Stomach smooth muscle (tissue), 2 donors: ENCODE data around the gene DUOX1.

ENCODE experiments used
- H3K27ac ChIP-seq: one replicate; pipeline ENCODE4 v1.7.0; 2013; ENCODE audit warnings: mild to moderate bottlenecking, low read length, inconsistent platforms
- H3K27me3 ChIP-seq, 2 donors: one replicate each; pipeline ENCODE4 v1.7.0; 2013; ENCODE audit warnings: low read length in 2 of 2; ENCODE audit not compliant: insufficient read depth in 2 of 2, control insufficient read depth in 1 of 2
- H3K36me3 ChIP-seq, 2 donors: one replicate each; pipeline ENCODE4 v1.7.0; 2013; ENCODE audit warnings: low read length in 2 of 2; ENCODE audit not compliant: control insufficient read depth in 2 of 2, insufficient read depth in 2 of 2
- H3K4me1 ChIP-seq: one replicate; pipeline ENCODE4 v1.7.0; 2013; ENCODE audit warnings: low read length; ENCODE audit not compliant: control insufficient read depth, insufficient read depth
- H3K4me3 ChIP-seq, 2 donors: one replicate each; pipeline ENCODE4 v1.7.0; 2013; ENCODE audit warnings: low read length in 2 of 2
- H3K9ac ChIP-seq, 2 donors: one replicate each; pipeline ENCODE4 v1.7.0; 2013; ENCODE audit warnings: low read length in 2 of 2, mild to moderate bottlenecking in 1 of 2
- H3K9me3 ChIP-seq, 2 donors: one replicate each; pipeline ENCODE4 v1.7.0; 2013; ENCODE audit warnings: low read length in 2 of 2; ENCODE audit not compliant: control insufficient read depth in 2 of 2
- donor health status: healthy.
- donor health status: Pancreatic carcinoma.

Gene DUOX1

DNA sequence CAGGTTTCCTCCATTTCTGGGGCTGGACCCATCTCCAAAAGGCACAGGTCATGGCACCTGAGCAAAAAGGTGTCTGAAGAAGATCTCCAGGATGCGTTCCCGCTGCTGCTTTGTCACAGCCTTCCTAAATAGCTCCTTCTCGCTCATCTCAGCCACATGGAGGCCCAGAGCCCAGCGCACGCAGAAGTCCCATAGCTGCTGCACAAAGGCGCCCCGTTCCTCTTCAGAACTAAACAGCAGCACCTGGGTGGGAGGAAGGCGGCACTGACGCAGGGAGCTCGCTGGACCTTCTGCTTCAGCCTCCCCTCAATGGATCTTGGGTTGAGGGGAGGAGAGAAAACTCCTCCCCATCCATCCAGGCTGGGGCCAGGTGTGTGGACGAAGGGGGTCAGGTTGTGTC lies 24.2 kb upstream of the DUOX1 start:
- Histone ChIP-seq H3K4me1 (no peaks in the 10 kb centered on the region), H3K9me3 (no peaks in the 10 kb centered on the region), H3K36me3 (no peaks in the 10 kb centered on the region), H3K27me3 (peaks cover 12 to 27% of the 10 kb centered on the region in 2 donors), H3K4me3 (no peak overlapping the region), H3K27ac (no peak overlapping the region), H3K9ac (no peak overlapping the region)

- H3K36me3 ChIP-seq: no peaks in the 10 kb centered on the region
- no peaks in the 10 kb centered on the region for H3K9me3 ChIP-seq
- no peak overlapping the region for H3K27ac ChIP-seq
- H3K27me3 ChIP-seq: peaks cover 12 to 28% of the 10 kb centered on the region in 2 donors
- H3K4me1 ChIP-seq: no peaks in the 10 kb centered on the region
- H3K4me3 ChIP-seq: no peak overlapping the region
- H3K9ac ChIP-seq: no peak overlapping the region
Measured at GRCh38 chr15:45106002-45106790, 23.6 kb upstream of the DUOX1 start.

GRCh38 chr15:45107941-45108630 lies 21.7 kb upstream of the DUOX1 start:
- H3K27me3 ChIP-seq: peaks cover 31 to 37% of the 10 kb centered on the region in 2 donors
- no peaks in the 10 kb centered on the region for H3K9me3 ChIP-seq
- no peak overlapping the region for H3K4me3 ChIP-seq
- no peaks in the 10 kb centered on the region for H3K36me3 ChIP-seq
- H3K4me1 ChIP-seq: peaks cover 5% of the 10 kb centered on the region
- no peak overlapping the region for H3K9ac ChIP-seq
- H3K27ac ChIP-seq: no peak overlapping the region

DNA sequence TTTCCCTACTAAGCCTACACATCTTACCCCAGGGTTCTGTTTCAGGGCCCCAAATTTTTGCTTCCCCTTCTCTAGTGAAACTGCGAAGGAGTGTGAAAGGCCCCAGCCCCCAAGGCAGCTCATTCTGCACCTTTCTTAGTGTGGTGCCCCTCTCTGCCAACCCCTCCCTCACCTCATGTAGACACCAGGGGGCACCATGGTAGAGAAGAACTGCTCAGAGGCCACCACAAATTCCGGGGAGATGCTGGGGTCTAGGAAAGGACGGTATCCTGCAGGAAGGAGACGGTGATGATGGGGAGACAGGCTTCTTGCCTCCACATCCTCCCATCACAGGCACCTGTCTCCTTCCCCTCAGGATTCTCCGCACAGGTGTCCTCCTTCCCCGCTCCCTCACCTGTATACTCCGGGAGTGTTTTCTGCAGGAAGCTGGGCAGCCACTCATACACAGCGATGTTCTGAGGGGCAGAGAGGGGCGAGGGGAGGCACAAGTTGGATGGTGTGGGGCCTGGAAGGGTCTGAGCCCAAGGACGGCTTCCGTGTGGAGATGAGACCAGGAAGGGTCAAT lies 19.5 kb upstream of the DUOX1 start:
- Histone ChIP-seq H3K27me3 (peaks cover 52 to 59% of the 10 kb centered on the region in 2 donors), H3K9me3 (no peaks in the 10 kb centered on the region), H3K4me3 (no peak overlapping the region), H3K9ac (no peak overlapping the region), H3K4me1 (peaks cover 7% of the 10 kb centered on the region), H3K36me3 (no peaks in the 10 kb centered on the region), H3K27ac (no peak overlapping the region)

DNA sequence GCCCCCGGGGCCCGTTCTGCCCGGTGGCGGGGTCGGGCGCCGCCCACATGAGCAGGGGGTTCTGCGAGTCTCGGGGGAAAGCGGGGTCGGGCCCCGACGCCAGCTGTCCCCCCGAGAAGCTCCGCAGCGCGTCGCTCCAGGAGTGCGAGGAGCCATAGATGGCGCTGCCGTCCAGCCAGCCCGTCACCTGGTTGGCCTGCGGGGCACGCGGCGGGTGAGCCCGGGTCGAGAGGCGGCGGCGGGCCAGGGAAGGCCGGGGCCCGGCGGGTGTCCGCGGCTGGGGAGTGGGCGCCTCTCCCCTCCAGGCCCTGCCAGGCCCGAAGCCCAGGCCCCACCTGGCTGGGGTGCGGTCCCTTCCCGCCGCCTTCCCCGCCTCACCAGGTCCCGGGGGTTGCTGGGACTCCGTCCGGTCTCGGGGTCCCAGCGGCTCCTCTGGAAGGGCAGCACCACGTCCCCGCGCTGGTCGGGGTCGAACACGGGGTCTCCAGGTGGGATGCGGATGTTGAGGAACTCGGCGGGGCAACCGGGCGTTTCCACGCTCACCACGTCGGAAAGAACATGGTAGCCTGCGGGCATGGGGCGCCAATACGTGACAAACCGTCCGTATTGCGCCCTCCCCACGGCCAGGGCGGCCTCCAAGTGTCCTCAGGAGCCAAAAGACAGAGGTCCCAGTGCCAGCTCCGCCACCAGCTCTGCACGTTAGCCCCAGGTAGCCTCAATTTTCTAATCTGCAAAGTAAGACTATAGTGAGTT lies 18.2 kb upstream of the DUOX1 start:
- Histone ChIP-seq H3K4me3 (no peak overlapping the region), H3K36me3 (no peaks in the 10 kb centered on the region), H3K9ac (no peak overlapping the region), H3K9me3 (no peaks in the 10 kb centered on the region), H3K27me3 (peaks cover 63 to 72% of the 10 kb centered on the region in 2 donors), H3K4me1 (peaks cover 12% of the 10 kb centered on the region), H3K27ac (no peak overlapping the region)

DNA sequence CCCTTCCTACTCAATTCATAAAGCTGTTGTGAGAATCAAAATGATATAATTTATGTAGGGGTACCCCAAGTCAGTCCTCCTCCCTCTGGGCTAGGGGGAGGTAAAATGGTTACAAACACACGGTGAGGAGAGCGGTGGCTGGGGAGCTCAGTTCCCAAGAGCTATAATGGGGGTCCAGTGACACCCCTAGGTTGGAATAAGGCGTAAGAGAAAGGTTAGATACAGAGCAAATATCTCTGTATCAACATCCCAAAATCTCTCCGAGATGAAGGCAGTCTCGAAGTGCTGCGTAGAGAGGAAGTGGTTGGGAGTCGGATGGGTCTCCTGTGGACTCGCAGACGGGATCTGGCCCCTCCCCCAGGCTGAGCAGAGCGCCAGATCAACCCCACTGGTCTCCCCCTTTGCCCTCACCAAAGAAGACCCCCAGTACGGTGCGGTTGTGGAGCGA lies 17.6 kb upstream of the DUOX1 start:
- Histone ChIP-seq H3K27me3 (peaks cover 69 to 78% of the 10 kb centered on the region in 2 donors), H3K4me3 (peak overlapping the region in 1 of 2 donors; percentile 29), H3K4me1 (peaks cover 18% of the 10 kb centered on the region), H3K36me3 (no peaks in the 10 kb centered on the region), H3K9ac (no peak overlapping the region), H3K27ac (no peak overlapping the region), H3K9me3 (no peaks in the 10 kb centered on the region)

GRCh38 chr15:45112591-45113379 lies 17.0 kb upstream of the DUOX1 start:
- Histone ChIP-seq H3K9me3 (no peaks in the 10 kb centered on the region), H3K27ac (no peak overlapping the region), H3K36me3 (no peaks in the 10 kb centered on the region), H3K4me3 (peak overlapping the region in 1 of 2 donors; percentile 29), H3K27me3 (peaks cover 75 to 84% of the 10 kb centered on the region in 2 donors), H3K4me1 (peaks cover 20% of the 10 kb centered on the region), H3K9ac (no peak overlapping the region)

- H3K4me1 ChIP-seq: peaks cover 20% of the 10 kb centered on the region
- H3K27ac ChIP-seq: no peak overlapping the region
Measured at GRCh38 chr15:45113380-45113990, 16.3 kb upstream of the DUOX1 start.

GRCh38 chr15:45114076-45114750 lies 15.6 kb upstream of the DUOX1 start, which contains the start of the genes DUOX2 and DUOXA2:
DUOX2 (minus strand) TSS chr15:45114172; CDS start chr15:45113411, 761 bp downstream.
DUOXA2 (plus strand) TSS chr15:45114326; CDS start chr15:45114606, 280 bp downstream.
- Histone ChIP-seq H3K27ac (no peak within 1 kb of the TSS), H3K27me3 (peaks cover 81% of the 10 kb centered on the region in 2 donors), H3K4me3 (peak within 1 kb of the TSS in 1 of 2 donors; percentile 15), H3K9me3 (no peaks in the 10 kb centered on the region), H3K9ac (no peak within 1 kb of the TSS), H3K4me1 (peaks cover 20% of the 10 kb centered on the region), H3K36me3 (no peaks in the 10 kb centered on the region)

More at GRCh38 chr15:45113380-45113990, 16.3 kb upstream of the DUOX1 start:
- H3K9ac ChIP-seq: no peak overlapping the region
- no peak overlapping the region for H3K4me3 ChIP-seq
- no peaks in the 10 kb centered on the region for H3K9me3 ChIP-seq
- H3K36me3 ChIP-seq: no peaks in the 10 kb centered on the region
- peaks cover 78 to 81% of the 10 kb centered on the region in 2 donors for H3K27me3 ChIP-seq
